ENCODE results near the gene ABL2.

- TF ChIP-seq CTCF (IDR thresholded peaks at IDR 0.05; ENCODE audit: low read depth, low read length, poor library complexity, severe bottlenecking) (no peak), EZH2phosphoT487 (IDR thresholded peaks at IDR 0.05; ENCODE audit: borderline replicate concordance, low read length) (no peak)
Measured at GRCh38 chr1:179052776-179053175, 176.7 kb downstream of the ABL2 start.
